ENCODE measurements around the gene PCIF1. TPM values are rescaled to one million over a fixed set of nuclear protein-coding genes. Genes with fewer than 3 reads are reported as not detected.
"Not testable (repeated sequence)": the region's sequence is repeated elsewhere in the genome, so short reads cannot be mapped to it uniquely, and the experiment has no call there.

Gene PCIF1
- polyA plus RNA-seq, 3 donors = 41.3 to 47.1 (median 45.2) TPM

DNA sequence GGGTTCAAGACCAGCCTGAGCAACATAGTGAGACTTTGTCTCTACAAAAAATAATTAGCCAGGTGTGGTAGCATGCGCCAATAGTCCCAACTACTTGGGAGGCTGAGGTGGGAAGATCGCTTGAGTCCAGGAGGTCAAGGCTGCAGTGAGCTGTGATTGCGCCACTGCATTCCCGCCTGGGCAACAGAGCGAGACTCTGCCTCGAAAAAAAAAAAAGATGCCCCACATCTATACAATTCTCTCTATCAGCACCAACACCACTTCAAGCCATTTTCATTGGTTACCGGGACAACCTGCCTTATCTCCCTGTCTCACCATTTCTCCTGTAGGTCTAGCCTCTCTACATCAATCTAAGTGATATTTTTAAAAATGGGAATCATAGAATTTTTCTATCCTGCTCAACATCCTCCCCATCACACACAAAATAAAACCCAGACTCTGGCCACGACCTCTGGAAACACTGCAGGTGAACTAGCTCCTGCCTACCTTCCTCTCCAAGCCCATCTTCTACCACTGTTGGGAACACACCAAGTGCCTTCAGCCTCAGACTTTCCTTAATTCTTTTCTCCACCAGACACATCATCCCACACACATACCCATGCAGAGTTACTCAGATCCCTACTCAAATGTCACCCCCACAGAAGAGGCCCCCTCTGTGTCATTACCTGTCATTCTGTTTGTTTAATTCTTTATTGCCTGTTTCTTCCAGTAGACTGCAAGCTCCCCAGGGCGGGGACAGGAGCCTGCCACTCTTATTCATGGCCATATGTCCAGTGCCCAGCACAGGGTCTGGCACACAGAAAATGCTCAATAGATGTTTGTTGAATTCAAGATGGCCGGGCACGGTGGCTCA lies 12.9 kb upstream of the PCIF1 start:
- no peak for DNase-seq (ENCODE audit: low read depth in 3 of 3, low spot score in 2 of 3)

DNA sequence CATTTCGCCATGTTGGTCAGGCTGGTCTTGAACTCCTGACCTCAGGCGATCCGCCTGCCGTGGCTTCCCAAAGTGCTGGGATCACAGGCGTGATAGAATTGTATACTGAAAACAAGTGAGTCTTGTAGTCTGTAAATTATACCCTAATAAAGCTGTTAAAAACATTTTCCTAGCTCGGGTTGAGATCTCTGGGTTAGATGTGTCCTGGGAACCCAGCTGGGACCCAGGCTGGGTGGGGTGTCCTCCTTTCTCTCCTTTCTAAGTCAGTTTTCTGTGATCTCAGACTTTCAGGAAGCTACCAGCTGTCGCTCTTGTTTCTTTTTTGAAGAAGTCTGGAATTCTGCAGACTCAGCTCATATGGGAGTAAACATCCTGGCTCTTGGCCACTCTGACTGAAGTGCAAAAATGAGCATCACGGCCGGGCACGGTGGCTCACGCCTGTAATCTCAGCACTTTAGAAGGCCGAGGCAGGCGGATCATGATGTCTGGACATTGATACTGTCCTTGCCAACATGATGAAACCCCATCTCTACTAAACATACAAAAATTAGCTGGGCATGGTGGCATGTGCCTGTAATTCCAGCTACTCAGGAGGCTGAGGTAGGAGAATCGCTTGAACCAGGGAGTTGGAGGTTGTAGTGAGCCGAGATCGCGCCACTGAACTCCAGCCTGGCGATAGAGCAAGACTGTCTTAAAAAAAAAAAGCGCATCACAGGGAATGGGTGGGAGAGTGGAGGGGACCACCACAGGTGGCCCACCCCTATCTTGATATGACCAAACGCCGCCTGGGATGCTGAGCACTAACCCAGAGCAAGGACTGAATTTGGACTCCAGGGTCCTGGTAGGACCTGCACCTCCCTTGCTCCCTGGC lies 9.9 kb upstream of the PCIF1 start:
- no peak for DNase-seq (ENCODE audit: low read depth in 3 of 3, low spot score in 2 of 3)

DNA sequence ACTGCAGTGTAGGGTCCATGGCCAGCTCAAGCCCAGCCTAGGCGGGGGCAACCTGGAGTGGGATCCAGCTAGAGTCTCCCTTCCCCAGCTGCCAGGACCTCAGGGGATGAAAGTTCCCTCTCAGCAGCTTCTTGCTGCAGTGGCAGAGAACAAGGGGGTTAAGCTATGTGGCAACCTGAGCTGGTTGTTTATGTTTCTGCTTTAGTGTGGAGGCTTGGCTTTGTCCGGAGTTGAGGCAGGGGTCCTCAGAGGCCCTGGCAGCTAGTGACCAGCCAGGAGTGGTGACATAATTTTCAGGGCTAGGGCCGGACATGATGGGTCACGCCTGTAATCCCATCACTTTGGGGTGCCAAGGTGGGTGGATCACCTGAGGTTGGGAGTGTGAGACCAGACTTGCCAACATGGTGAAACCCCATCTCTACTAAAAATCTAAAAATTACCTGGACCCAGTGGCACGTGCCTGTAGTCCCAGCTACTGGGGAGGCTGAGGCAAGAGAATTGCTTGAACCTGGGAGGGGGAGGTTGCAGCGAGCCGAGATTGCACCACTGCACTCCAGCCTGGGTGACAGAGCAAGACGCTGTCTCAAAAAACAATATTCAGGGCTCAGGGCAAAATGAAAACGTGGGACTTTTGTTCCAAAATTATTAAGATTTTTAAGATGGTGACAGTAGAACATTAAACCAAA lies 8.5 kb upstream of the PCIF1 start:
- DNase-seq (ENCODE audit: low read depth in 3 of 3, low spot score in 2 of 3) = no peak

DNA sequence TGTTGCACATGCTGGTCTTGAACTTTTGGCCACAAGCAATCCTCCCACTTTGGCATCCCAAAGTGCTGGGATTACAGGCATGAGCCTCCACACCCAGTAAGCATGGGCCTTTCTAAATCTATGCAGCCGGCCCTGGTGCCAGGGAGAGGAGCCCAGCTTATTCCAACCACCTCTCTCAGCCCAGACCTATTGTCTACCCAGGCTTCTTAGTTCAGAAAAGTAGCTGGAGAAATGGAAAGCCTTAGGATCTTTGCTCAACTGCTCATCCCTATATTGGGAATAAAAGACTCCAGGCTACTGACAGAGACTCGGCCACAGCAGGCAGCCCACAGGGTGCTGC lies 7.8 kb upstream of the PCIF1 start:
- no peak for DNase-seq (ENCODE audit: low read depth in 3 of 3, low spot score in 2 of 3)

DNA sequence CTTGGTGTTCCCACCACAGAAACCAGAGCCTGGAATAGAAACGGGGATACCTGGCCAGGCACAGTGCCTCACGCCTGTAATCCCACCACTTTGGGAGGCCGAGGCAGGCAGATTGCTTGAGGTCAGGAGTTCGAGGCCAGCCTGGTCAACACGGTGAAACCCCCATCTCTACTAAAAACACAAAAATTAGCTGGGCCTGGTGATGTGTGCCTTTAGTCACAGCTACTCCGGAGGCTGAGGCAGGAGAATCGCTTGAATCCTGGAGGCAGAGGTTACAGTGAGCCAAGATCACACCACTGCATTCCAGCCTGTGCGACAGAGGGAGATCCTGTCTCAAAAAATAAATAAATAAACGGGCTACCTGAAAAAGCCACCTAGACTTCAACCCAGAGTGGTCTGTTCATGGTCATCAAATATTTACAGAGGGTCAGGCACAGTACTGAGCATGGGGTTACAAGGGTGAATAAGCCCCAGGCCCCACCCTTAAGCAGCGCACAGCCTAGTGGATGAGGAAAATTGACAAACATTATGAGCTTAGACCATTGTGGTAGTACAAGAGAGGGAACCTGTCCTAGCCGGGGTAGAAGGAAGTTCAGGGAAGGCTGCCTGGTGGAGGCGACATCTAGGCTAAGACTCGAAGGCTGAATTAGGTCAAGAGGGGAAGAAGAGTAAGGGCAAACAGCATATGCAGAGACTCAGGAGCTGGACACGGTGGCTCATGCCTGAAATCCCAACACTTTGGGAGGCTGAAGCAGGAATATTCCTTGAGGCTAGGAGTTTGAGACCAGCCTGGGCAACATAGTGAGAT lies 7.2 kb upstream of the PCIF1 start:
- no peak for DNase-seq (ENCODE audit: low read depth in 3 of 3, low spot score in 2 of 3)

DNA sequence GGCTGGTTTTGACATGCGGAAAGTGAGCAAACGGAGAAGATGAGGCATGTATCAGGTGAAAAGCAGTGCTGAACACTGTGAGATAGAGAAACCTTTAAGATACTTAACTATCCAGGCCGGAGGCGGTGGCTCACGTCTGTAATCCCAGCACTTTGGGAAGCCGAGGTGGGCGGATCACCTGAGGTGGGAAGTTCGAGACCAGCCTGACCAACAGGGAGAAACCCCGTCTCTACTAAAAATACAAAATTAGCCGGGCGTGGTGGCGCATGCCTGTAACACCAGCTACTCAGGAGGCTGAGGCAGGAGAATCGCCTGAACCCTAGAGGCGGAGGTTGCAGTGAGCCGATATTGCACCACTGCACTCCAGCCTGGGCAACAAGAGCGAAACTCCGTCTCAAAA lies 2.8 kb upstream of the PCIF1 start:
- not testable (repeated sequence) for DNase-seq (ENCODE audit: low read depth in 3 of 3, low spot score in 2 of 3)

DNA sequence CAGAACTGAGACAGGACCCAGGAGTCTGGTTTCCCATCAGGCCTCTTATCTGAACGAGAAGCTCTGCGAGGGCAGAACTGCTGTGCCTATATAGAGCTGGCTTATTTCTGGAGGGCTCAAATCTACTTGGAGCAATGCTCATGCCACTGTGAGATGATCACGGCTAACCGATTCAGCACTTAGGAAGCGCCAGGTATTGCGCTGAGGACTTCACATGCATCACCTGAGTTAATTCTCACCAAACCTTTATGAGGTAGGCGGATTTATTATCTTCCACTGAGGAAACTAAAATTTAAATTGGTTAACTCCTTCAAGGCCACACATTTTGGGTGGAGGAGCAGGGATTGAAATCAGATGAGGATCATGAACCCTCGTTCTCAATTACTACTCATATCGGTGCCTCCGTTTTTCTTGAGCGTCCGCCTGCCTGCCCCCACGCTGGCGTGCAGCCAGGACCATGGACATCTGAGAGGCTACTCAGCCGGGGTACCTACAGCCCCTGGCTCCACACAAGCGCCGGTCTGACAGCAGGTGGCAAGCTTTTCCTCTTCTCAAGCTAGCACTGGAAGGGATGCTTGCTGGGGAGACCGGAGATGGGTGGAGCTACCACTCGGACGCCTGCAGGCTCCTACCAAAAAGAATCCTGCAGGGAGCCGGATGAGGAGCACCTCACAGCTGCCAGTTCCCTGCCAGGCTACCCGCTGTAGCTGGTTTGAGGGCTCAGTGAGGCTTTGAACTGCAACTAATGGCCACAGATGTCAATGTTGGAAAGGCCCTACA lies 1.0 kb upstream of the PCIF1 start:
- DNase-seq (ENCODE audit: low read depth in 3 of 3, low spot score in 2 of 3) = peak in 2 of 3 donors; percentile 29 to 64

DNA sequence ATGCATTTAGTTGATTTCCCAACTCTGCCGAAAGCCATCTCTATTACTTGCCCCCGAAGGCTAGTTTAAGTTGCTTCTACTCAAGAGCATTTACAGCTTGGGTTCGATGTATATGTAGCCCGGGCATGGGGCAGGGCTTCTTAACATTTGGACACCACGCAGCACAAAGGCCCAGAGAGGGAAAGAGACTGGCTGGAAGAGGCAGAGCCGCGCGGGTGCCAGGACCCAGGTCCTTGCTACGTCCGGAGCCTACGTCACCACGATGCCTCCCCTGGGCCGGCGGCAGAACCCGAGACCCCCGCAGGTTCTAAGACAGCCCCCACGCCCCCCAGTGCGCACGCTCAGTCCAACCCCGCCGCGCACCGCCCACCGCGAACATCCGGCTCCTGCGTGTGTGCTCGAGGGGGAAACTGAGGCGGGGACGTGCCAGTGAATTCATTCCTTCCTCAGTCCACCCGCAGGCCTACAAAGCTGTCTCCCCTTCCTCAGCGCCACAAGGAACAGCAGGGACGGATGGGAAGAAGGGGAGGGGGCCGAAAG lies 367 bp upstream of the PCIF1 start:
- DNase-seq (ENCODE audit: low read depth in 3 of 3, low spot score in 2 of 3) = peak in 2 of 3 donors; percentile 29 to 39

DNA sequence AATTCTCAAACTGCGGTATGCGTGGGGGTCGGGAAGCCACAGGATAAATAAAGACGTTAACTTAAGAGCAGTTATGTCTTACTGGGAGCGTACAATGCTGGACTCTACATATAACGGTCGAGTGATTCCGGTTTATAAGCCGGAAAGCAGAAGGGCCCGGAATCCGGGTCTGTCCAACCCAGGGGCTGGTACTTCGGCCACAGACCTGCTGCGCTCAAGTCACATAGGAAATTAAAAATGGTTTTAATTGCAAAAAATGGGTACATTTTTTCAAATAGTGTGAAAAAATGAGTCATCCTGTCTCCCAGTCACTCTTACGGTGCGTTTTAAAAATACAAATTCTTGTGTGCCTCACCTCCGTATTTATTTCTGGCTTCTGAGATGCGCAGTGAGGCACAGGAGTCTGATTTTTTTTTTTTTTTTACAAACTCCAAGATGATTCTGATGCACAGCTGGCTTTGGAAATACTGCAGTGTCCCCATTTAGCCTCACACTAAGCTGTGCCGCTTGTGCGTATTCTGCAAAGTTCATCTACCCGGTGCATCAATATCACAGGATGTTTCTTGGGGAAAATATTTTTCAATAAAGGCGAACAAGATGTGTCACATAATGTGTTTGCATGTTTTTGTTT lies 1.0 kb downstream of the PCIF1 start:
- no peak for DNase-seq (ENCODE audit: low read depth in 3 of 3, low spot score in 2 of 3)

DNA sequence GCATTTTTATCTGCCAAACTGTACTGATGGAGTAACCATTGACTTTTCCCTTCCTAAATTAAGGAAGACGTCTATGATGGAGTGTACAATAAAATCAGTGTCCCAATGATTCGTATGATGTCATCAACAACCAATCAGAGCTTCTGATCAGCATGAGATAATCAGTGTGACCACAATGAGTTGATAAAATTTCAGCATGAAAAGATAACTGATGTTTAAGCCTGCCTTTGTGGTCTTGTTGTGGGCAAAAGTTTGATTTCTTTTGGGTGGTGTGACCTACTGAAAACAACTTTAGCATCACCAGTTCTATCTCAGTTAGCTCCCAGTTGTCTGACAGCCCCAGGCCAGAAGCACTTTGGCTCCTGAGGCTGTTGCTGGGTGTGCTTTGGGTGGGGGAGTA lies 3.3 kb downstream of the PCIF1 start:
- no peak for DNase-seq (ENCODE audit: low read depth in 3 of 3, low spot score in 2 of 3)

DNA sequence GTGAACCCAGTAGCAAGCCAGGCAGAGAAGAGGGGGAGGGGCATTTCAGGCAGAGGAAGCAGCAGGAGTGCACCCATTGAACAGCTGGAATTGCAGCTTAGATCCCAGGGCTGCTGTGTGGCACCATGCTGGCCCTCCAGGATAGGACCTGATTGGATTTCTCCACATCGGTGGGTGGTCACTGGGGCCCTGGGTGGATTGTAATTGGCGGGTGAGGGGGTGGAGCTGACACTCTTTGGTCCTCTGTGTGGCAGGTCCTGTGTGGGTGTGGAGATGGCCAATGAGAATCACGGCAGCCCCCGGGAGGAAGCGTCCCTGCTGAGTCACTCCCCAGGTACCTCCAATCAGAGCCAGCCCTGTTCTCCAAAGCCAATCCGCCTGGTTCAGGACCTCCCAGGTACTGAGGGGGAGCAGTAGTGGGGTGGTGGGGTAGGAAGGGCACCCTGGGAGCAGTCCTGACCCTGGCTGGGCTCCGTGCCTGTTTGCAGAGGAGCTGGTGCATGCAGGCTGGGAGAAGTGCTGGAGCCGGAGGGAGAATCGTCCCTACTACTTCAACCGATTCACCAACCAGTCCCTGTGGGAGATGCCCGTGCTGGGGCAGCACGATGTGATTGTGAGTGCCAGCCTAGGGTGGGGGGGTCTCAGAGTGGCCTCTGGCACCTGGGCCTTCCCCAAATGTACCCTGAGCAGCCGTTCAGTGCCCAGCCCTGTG lies 4.4 kb downstream of the PCIF1 start:
- no peak for DNase-seq (ENCODE audit: low read depth in 3 of 3, low spot score in 2 of 3)

DNA sequence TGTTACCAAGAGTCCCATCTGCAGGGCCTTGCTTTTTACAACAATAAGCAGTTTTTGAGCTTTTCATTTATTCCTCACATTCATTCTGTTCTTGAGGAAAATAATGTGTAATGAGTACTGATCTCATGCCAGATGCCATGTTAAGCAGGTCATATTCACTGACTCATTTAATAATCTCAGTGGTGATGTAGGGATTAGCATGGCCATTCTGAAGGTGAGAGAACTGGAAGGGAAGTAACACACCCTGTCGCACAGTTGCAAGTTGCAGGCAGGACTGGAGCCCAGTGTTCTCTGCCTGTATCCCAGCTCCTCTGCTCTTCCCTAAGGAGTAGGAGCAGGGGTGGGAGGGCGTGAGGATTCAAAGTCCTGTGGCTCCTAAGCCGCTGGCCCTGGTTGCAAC lies 5.6 kb downstream of the PCIF1 start:
- no peak for DNase-seq (ENCODE audit: low read depth in 3 of 3, low spot score in 2 of 3)

DNA sequence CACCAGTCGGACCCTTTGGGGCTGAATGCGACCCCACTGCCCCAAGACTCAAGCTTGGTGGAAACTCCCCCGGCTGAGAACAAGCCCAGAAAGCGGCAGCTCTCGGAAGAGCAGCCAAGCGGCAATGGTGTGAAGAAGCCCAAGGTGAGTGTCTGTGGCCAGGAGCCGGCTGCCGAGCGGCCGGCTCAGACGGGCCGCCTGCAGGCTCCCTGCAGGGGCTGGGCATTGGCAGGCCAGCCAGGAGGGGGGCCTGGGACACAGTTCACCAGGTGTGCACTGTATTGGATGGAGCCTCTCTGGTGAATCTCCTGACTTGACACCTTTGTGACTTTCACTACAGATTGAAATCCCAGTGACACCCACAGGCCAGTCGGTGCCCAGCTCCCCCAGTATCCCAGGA lies 6.0 kb downstream of the PCIF1 start:
- DNase-seq (ENCODE audit: low read depth in 3 of 3, low spot score in 2 of 3) = no peak

DNA sequence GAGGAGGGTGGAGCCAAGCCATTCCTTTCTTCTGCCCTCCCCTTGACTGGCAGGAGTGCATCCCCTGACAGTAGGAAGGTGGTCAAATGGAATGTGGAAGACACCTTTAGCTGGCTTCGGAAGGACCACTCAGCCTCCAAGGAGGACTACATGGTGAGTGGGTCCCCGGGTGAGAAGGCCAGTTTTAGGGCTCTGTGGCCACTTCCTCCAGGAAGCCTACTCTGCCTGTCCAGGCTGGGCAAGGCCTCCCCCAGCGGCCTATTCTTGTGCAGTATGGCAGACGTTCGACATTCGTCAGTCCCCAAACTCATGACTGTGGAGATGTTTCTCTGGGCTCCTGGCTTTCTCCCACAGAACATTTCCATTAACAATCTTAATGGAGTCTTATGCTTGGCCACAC lies 9.1 kb downstream of the PCIF1 start:
- no peak for DNase-seq (ENCODE audit: low read depth in 3 of 3, low spot score in 2 of 3)

DNA sequence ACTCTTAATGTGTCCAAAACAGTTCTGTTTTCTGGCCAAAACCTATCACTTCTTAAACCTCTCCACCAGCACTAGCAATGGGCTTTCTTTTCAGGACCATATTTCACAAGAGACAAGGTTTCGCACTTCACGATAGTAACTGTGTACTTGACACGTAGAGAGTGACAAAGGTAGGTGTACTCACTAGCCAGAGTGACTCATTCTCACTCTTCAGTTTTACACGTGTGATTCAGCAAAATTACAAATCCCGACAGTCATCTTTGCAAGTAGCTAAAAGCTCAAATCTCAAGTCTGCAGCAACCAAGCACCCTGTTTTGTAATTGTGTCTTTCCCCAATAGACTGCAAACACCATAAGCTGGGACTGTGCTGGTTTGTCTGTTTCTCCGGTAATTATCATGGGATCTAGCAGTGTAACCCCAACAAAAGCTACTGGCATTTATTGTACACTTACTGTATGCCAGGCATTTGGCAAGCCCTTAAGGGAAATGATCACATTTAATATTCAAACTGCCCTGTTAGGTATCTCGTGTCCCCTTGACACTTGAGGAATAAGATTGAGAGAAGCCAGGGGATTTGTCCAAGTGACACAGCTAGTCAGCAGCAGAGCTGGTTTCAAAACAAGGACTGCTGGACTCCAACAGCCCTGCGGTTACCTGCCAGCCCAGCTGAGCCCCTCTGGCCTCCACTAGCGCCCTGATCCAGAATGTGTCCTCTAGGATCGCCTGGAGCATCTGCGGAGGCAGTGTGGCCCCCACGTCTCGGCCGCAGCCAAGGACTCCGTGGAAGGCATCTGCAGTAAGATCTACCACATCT lies 9.9 kb downstream of the PCIF1 start:
- DNase-seq (ENCODE audit: low read depth in 3 of 3, low spot score in 2 of 3) = no peak

DNA sequence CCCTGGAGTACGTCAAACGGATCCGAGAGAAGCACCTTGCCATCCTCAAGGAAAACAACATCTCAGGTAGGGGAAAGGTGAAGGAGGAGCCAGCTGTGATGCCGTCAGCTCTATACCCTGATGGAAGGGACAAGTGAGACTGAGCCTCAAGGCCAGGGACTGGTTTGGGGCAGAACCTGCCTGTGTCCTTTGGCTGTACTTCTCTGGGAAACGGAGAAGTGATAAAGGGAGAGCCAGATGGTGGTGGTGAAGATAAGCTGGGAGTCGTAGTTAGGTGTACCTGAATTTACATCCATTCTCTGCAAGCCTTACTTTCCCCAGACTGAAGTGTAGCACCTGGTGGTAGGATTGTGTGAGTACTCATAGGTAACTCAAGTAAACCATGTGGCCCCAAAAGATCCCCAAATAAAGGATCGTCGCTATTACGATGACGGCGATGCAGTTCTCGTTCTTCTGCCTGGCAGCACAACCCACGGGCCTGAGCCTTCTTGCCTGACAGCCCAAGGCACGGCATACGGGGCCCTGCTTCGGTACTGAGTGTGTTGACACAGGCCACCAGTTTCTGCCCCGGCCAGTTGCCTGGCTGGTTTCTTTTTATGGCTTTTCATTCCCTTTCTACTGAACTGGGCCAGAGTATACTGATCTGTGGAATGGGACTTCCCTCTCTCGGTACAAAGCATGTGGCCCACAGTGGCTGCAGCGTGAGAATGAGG lies 10.6 kb downstream of the PCIF1 start:
- DNase-seq (ENCODE audit: low read depth in 3 of 3, low spot score in 2 of 3) = no peak

DNA sequence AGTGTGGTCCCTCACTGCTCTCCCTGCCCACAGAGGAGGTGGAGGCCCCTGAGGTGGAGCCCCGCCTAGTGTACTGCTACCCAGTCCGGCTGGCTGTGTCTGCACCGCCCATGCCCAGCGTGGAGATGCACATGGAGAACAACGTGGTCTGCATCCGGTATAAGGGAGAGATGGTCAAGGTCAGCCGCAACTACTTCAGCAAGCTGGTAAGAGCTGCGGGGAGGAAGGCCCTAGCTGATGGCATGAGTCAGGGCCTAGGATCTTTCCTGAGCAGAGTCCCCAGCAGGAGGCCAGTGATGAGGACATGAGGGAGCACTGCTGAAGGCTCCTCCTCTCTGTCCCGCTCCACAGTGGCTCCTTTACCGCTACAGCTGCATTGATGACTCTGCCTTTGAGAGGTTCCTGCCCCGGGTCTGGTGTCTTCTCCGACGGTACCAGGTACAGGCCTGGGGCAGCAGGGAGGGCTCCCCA lies 11.2 kb downstream of the PCIF1 start:
- no peak for DNase-seq (ENCODE audit: low read depth in 3 of 3, low spot score in 2 of 3)

Measured in right renal cortex interstitium (tissue), 3 donors.